ENCODE data around the gene ASXL1. TPM values are rescaled to one million over a fixed set of nuclear protein-coding genes. Genes with fewer than 3 reads are reported as not detected.

The ASXL1 gene
- total and polyA plus RNA-seq, 9 of the 15 experiments (the other 6 are each of a cell fraction or from before 2014, with no cell fraction given), result 6.5 to 65.3 (median 32.3) TPM

DNA sequence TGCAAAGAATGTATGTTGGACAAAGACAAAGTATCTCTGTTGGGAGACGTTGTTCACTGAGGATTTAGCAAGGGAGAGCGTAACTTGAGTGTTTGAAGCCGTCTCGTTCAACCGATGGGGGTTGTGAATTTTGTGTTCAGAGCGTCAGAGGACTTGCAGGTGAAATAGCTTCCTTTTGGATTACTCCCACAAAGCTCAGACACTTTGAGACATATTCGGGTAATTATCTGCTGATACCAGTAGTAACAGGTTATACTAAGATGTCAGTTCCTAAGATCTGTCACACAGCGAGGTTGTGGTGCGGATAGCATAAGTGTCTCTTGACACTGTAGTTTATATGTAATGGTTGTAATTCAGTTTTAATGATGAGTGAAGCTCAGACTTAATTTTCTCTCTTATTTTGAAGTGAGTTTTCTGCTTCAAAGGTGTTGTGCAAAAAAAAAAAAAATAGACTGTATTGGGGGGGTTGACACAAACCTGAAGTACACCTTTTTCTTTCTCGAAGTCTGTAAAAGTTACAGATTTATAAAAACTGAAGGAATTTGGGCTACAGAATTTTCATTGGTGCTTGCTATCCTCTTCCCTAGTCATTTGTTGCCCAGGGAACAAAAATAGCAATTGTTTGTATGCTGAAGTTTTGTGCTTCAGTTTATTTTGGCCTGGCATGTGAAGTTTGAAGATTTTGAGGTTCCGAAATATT is 1.7 kb downstream of the ASXL1 start (continued):
- no peak for TF ChIP-seq ETV6 (IDR thresholded peaks at IDR 0.05; ENCODE audit: borderline replicate concordance in 1 of 2, low read depth in 2 of 2, low read length in 1 of 2)
- TF ChIP-seq ETV6 (CRISPR knock-in tag; IDR thresholded peaks at IDR 0.05; ENCODE audit: borderline replicate concordance), result no peak
- TF ChIP-seq, protein P1, sequence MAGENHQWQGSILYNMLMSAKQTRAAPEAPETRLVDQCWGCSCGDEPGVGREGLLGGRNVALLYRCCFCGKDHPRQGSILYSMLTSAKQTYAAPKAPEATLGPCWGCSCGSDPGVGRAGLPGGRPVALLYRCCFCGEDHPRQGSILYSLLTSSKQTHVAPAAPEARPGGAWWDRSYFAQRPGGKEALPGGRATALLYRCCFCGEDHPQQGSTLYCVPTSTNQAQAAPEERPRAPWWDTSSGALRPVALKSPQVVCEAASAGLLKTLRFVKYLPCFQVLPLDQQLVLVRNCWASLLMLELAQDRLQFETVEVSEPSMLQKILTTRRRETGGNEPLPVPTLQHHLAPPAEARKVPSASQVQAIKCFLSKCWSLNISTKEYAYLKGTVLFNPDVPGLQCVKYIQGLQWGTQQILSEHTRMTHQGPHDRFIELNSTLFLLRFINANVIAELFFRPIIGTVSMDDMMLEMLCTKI (IDR thresholded peaks at IDR 0.05; ENCODE audit: partially characterized antibody), result no peak
- TF ChIP-seq, protein P2, sequence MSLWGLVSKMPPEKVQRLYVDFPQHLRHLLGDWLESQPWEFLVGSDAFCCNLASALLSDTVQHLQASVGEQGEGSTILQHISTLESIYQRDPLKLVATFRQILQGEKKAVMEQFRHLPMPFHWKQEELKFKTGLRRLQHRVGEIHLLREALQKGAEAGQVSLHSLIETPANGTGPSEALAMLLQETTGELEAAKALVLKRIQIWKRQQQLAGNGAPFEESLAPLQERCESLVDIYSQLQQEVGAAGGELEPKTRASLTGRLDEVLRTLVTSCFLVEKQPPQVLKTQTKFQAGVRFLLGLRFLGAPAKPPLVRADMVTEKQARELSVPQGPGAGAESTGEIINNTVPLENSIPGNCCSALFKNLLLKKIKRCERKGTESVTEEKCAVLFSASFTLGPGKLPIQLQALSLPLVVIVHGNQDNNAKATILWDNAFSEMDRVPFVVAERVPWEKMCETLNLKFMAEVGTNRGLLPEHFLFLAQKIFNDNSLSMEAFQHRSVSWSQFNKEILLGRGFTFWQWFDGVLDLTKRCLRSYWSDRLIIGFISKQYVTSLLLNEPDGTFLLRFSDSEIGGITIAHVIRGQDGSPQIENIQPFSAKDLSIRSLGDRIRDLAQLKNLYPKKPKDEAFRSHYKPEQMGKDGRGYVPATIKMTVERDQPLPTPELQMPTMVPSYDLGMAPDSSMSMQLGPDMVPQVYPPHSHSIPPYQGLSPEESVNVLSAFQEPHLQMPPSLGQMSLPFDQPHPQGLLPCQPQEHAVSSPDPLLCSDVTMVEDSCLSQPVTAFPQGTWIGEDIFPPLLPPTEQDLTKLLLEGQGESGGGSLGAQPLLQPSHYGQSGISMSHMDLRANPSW (CRISPR knock-in tag; IDR thresholded peaks at IDR 0.05), result 0 out of 2 replicates have a peak, but pooled peaks have one; percentile 73
- TF ChIP-seq, protein P3, sequence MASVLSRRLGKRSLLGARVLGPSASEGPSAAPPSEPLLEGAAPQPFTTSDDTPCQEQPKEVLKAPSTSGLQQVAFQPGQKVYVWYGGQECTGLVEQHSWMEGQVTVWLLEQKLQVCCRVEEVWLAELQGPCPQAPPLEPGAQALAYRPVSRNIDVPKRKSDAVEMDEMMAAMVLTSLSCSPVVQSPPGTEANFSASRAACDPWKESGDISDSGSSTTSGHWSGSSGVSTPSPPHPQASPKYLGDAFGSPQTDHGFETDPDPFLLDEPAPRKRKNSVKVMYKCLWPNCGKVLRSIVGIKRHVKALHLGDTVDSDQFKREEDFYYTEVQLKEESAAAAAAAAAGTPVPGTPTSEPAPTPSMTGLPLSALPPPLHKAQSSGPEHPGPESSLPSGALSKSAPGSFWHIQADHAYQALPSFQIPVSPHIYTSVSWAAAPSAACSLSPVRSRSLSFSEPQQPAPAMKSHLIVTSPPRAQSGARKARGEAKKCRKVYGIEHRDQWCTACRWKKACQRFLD (CRISPR knock-in tag; IDR thresholded peaks at IDR 0.05), result no peak
- no peak for TF ChIP-seq TAL1 (IDR thresholded peaks at IDR 0.05)
- TF ChIP-seq FOXA3 (CRISPR knock-in tag; conservative IDR thresholded peaks at IDR 0.05 in 1 of 2, IDR thresholded peaks at IDR 0.05 in 1 of 2), result peak in 1 of 2 experiments; percentile 38; a peak in 1 of 4 replicates
- TF ChIP-seq XRCC5 (IDR thresholded peaks at IDR 0.05; ENCODE audit: low read depth, low read length), result no peak
- TF ChIP-seq RBM15 (IDR thresholded peaks at IDR 0.05; ENCODE audit: insufficient read depth, low read length), result no peak
- peak; percentile 31; the same call in 1 of the 2 replicates for TF ChIP-seq ZNF143 (CRISPR knock-in tag; IDR thresholded peaks at IDR 0.05)
- TF ChIP-seq PHF20 (IDR thresholded peaks at IDR 0.05; ENCODE audit: partially characterized antibody), result no peak
- TF ChIP-seq SIRT6 (IDR thresholded peaks at IDR 0.05; ENCODE audit: low read depth, low read length), result no peak
- TF ChIP-seq FOSL1 (tag; conservative IDR thresholded peaks at IDR 0.05), result no peak
